NCI-H345 treated with DMSO at 0.1 percent for 48 hours (cell line): ENCODE measurements around the gene YIPF4.
"Not testable (repeated sequence)": the region's sequence is repeated elsewhere in the genome, so short reads cannot be mapped to it uniquely, and the experiment has no call there.

Experiments
- DNase-seq: peaks from one replicate; lab custom pipeline; 2025; ENCODE audit not compliant: unreplicated experiment; lab: John Stamatoyannopoulos, UW

Gene YIPF4

DNA sequence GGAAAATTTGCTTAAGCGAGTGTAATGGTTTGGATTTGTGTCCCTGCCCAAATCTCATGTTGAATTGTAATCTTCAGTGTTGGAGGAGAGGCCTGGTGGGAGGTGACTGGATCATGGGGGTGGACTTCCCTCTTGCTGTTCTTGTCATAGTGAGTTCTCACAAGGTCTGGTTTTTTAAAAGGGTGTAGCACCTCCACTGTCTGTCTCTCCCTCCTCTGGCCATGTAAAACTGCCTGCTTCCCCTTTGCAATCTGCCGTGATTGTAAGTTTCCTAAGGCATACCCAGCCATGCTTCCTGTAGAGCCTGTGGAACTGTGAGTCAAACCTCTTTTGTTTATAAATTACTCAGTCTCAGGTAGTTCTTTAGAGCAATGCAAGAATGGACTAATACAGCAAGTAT is 6.6 kb downstream of the YIPF4 start:
- DNase-seq = no peak

DNA sequence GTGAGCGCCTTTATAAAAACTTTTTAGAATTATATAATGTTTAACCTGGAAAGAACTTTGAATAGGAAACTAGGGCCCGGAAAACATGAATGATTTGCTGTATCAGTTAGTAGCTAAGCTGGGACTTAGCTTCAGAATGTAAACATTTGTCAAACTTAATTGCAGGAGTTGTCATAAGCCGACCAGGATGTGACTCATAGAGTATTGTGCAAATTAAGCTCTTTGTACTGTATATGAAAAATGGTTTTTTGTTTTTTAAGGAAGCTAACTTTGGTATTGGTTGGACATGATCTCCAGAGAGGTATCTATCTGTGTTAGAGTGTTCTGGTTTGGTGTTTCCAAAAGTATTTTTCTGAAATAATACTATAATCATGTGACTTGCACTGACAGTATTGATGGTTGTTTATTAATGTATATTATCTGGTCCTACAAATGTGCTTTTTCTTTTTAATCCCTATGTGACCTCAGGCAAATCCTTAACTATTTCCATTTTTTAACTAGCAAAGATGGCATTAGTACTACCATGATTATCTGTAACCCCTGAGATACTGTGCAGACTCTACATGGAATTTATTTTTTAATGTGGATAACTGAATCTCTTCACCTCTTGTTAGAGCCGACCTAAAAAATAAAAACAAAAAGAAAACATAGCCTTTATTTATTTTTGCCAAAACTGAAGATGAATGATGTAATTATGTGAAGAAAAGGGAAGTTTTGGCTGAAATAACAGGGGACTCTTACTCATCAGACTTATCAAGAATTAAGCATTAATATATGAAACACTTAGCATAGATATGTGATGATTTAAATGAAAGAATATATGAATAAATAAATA is 11.7 kb downstream of the YIPF4 start:
- DNase-seq = no peak

DNA sequence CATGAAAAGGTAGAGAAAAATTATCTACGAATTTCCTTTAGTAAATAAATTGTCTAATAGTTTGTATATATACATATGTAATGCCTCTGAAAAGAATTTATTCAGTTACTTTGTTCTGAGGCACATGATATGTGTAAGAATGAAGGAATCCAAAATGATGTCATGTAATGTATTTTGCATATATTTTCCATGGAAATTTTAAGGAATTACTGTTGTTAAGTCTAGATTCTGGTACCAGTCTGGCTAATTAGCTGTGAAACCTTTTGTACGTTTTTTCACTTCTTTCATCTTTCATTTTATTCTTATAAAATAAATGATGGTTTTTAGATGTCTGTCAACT is 12.3 kb downstream of the YIPF4 start:
- DNase-seq = no peak

DNA sequence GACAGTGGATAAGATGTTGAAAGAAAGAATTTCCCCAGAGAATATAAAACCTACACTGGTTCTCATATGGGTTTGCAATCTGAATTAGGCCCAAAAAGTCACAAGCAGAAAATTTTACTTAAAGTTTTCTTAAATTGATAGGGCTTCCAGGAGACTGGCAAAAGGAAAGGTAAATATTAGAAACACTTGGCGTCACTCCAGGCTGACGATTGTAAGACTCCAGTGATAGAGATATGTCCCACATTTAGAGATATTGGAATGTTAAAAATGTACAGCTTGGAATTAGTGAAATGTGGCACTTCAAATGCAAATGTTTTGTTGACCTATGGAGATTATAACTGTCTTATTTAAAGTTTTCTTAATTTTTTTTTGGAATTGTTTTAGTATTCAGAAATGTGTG is 14.0 kb downstream of the YIPF4 start:
- DNase-seq = no peak

DNA sequence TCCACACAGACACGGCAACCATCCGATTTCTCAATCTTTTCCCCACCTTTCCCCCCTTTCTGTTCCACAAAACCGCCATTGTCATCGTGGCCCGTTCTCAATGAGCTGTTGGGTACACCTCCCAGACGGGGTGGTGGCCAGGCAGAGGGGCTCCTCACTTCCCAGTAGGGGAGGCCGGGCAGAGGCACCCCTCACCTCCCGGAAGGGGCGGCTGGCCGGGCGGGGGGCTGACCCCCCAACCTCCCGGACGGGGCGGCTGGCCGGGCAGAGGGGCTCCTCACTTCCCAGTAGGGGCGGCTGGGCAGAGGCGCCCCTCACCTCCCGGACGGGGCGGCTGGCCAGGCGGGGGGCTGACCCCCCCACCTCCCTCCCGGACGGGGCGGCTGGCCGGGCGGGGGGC is 15.8 kb downstream of the YIPF4 start:
- DNase-seq = not testable (repeated sequence)

DNA sequence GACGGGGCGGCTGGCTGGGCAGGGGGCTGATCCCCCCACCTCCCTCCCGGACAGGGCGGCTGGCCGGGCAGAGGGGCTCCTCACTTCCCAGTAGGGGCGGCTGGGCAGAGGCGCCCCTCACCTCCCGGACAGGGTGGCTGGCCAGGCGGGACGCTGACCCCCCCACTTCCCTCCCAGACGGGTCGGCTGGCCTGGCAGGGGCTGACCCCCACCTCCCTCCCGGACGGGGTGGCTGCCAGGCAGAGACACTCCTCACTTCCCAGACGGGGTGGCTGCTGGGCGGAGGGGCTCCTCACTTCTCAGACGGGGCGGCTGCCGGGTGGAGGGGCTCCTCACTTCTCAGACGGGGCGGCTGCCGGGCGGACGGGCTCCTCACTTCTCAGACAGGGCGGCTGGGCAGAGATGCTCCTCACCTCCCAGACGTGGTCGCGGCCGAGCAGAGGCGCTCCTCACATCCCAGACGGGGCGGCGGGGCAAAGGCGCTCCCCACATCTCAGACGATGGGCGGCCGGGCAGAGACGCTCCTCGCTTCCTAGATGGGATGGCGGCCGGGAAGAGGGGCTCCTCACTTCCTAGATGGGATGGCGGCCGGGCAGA is 16.4 kb downstream of the YIPF4 start:
- not testable (repeated sequence) for DNase-seq

DNA sequence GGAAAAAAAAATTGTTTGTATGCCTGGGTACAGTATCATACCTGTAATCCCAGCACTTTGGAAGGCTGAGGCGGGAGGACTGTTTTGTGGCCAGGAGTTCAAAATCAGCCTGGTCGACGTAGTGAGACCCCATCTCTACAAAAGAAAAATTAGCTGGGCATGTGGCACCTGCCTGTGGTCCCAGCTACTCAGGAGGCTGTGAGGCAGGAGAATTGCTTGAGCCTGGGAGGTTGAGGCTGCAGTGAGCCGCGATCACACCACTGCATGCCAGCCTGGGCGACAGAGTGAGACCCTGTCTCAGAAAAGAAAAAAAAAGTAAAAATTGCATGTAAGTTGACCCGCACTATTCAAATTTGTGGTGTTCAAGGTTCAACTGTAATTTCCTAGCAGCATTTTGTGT is 32.9 kb downstream of the YIPF4 start:
- no peak for DNase-seq

DNA sequence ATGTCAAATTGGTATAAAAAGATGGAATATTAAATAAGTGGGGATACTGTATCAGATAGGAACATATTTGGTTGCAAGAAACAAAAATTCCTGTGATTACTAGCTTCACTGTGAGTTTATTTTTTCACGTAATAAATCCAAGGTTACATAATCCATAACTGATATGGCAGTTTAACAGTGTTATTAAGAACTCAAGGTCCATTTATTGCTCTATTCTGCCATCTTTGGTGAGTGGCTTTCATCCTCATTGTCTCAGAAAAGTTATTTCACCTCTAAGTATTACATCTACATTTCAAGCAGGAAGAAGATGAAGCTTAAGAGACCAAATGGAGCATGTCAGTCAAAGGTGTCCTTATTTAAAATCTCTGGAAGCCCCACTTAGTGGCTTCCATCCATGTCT is 37.2 kb downstream of the YIPF4 start:
- DNase-seq = no peak

DNA sequence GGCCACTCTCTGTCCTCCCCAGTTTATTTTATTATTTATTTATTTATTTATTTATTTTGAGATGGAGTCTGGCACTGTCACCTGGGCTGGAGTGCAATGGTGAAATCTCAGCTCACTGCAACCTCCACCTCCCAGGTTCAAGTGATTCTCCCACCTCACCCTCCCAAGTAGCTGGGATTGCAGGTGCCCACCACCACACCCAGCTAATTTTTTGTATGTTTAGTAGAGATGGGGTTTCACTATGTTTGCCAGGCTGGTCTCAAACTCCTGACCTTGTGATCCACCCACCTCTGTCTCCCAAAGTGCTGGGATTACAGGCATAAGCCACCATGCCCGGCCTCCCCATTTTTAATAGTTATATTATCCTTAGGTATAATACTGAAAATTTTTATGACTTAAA is 51.0 kb downstream of the YIPF4 start:
- not testable (repeated sequence) for DNase-seq

DNA sequence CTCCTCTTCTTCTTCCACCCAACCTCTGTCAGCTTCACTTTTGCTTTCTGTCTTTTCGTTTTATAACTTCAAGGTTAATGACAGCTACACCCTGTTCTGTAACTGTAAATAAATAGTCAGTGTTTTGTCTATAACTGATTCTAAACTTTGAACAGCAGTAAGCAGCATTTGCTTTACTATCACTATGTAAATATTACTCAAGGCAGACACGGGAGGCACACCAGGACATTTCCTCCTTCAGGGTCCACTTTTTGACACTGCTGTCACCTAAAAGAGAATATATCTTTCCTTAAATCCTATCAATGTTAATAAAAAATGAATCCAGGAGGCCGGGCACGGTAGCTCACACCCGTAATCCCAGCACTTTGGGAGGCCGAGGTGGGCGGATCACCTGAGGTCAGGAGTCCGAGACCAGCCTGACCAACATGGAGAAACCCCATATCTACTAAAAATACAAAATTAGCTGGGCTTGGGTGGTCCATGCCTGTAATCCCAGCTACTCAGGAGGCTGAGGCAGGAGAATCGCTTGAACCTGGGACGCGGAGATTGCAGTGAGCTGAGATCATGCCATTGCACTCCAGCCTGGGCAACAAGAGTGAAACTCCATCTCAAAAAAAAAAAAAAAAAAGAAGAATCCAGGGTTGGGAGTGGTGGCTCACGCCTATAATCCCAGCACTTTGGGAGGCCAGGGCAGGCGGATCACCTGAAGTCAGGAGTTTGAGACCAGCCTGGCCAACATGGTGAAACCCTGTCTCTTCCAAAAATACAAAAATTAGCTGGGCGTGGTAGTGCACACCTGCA is 51.7 kb downstream of the YIPF4 start:
- not testable (repeated sequence) for DNase-seq

DNA sequence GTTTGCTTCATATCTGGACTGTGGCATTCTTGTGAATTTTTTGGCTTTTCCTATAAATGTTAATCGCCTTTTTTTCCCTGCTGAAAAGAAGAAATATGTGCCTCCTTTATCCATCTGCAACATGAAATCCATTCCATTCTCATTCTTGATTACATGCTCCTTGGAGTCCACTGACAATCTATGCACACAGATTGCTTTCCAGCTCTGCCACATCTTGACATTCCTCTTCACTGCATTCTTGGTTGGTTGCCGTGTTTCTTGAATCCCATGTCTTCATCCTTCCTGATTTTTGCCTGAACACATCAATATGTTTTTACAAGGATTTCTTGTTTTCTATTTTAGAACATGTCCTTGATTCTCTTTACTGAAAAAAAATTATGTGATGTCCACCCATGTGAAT is 52.4 kb downstream of the YIPF4 start:
- no peak for DNase-seq

DNA sequence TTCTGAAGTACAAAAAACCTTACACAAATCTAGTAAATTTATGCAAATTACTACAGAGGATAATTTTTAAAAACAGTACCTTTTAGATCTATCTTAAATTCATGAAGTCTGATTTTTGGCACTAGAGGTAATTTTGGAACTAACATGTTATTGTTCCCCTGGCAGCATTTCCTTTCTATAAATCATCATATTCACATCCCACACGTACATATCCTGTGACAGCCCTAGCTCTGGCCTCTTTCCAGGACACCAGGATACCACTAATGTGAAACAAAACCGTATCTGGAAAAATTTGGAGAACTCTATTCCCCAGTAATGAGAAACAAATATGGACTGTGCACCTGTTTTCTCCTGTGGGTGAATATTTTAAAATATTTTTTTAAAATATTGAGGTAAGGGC is 65.1 kb downstream of the YIPF4 start:
- no peak for DNase-seq

DNA sequence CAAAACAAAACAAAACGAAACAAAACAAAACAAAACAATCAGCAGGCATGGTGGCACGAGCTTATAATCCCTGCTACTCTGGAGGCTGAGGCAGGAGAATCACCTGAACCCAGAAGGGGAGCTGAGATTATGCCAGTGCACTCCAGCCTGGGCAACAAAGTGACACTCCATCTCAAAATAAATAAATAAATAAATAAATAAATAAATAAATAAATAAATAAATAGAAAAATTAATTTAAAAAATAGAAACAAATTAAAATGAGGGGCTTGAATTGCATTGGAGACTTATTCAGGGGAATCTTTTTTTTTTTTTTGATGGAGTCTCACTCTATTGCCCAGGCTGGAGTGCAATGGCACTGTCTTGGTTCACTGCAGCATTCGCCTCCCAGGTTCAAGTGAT is 73.1 kb downstream of the YIPF4 start:
- not testable (repeated sequence) for DNase-seq

DNA sequence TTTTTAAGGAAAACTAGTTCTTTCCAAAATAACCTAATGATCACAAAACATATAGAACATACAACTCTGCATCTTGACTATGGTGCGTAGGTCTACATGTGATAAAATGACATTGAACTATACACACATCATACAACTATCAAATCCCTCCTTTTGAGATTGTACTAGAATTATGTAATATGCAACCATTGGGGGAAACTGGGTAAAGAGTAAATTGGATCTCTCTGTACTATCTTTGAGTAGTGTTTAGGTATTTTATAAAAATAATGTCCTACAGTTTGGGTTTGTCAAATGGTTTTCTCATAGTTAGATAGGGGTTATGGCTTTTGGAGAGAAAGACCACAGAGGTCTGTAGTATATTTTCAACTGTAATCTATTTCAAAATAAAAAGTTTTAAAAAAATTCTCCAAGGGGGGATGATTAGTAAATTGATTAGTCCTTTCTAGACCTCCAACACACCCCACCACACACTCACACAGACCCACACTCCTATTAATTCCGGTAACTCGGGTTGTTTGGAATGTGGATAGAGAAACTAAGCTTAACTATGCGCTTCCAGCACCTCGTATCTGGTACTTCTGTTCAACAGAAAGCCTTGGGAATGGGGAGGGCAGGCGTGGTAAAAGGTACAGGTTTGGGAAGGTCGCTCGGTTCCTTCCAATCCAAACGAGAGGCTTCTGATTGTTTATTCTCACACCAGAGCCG is 78.4 kb downstream of the YIPF4 start:
- DNase-seq = no peak

DNA sequence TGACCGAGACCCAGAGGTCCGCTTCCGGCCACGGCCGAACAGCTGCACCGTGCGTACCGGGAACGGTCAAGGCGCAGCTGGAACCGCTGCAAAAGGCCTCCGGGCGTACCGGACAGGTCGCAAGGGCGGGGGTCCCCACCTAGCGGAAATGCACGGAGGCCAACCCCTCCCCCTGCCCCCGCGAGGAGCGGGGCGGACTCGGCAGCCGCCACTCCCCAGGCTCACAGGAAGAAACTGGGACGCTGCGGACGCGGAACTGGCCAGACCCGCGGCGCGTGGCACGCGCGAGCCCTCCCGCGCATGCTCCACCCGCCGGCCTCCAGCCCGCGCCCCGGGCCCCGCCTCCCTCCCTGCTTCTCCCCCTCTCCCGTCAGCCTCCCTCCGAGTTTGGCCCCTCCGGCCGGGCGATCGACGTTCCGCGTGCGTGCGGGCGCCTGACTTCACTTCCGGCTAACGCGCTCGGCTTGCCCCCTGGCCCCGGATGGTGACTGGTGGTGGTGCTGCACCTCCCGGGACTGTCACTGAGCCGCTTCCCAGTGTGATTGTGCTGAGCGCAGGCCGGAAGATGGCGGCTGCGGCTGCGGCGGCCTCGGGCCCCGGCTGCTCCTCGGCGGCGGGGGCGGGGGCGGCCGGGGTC is 79.1 kb downstream of the YIPF4 start, which contains the start of gene BIRC6:
BIRC6 (plus strand) TSS at position 343 of the 637 bp plus-strand sequence; CDS start at position 482, 139 bp downstream.
- DNase-seq = peak; percentile 86

DNA sequence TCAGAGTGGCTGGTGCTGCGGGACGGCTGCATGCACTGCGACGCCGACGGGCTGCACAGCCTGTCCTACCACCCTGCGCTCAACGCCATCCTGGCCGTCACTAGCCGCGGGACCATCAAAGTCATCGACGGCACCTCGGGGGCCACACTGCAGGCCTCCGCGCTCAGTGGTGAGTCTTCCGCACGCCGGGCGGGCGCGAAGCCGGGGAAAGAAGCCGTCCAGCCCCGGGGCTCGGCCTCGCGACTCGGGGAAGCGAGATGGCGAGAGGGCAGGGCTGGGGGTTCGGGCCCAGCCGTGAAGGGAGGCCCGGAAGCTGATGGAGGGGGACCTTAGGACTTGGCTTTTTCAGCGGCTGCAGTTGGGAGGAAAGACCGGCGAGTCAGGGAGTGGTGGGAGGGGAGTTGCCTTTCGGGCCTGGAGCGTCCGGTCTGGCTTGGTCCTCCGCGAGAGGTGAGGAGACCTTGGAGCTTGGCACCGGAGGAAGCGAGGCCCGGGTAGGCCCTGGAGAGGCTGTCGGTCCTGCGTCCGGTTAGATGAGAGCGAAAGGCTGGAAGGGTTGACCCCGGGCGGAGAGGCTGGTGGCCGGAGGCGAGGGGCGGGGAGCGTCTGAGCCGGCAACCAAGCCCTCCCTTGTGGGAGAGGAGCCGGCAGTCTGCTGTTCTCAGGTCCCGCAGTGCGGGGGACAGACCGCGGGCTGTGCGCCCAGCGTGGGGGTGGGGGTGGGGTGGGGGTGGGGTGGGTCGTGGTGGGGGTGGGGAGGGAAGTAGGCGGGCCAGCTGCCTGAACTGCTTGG is 79.8 kb downstream of the YIPF4 start:
- no peak for DNase-seq

DNA sequence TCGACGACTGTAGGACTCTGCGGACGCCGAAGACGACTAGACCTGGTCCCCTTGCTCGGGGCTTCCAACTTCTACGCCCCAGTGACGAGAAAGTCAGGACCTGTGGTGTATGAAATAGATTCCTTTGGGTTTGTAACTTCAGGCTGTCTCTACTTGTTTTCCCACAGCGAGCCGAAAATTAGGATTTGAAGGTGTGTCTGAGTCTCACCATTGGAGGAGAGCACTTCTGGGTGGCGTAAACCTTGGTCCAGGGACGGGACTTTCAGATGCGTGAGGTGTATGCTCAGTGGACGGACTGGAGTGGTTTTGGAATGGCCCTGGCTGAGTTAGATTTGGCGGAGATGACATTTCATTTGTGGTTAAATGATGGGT is 80.4 kb downstream of the YIPF4 start:
- DNase-seq = no peak

DNA sequence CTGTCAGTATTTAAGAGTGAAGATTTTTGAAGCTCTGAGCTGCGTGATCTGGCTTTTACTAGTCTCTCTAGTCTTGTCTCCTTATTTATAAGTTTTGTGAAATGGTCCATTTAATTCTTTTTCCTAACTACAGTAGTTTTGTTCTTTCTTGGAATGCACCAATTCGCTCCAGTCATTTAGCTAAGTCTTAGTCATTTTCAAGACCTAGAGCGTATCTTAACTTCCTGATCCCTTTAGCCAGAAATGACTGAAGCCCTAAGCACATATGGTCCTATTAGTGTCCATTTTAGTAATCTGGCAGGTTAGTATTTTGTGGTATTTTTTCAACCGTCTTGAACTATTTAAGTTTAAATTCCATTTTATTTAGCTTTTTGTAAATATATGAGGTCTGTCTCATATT is 82.7 kb downstream of the YIPF4 start:
- DNase-seq = no peak

DNA sequence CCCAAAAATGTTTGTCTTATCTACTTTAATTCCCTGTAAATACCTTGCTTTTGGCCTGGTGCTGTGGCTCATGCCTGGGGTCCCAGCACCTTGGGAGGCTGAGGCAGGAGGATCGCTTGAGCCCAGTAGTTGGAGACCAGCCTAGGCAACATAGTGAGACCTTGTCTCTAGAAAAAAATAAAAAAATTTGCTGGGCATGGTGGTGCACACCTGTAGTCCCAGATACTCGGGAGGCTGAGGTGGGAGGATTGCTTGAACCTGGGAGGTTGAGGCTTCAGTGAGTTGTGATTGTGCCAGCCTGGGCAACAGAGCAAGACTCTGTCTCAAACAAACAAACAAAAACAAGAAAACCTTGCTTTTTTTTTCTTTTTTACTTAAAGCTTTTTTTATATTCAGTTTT is 85.3 kb downstream of the YIPF4 start:
- DNase-seq = not testable (repeated sequence)

DNA sequence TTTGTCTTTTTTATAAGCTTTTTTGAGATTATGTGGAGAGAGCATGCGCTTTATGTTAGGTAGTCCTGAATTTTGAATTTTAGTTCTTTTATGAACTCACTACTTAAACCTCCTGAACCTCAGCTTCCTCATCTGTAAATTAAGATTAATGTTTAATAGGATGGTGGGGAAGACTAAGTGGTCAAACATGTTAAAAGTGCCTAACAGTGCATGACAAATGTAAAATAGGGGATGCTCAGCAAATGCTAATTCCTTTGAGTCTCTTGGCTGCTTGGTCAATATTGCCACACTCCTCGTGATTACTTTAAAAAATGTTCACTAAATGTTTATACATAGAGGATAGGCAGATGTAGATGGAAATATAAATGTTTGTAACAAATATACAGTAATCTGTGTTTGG is 85.9 kb downstream of the YIPF4 start:
- DNase-seq = no peak
